ENCODE data around the gene IPO11. TPM values are rescaled to one million over a fixed set of nuclear protein-coding genes. Genes with fewer than 3 reads are reported as not detected.

Gene IPO11
- total and polyA plus RNA-seq, 2 of the 4 experiments (the other 2 are of a cell fraction), result 12.6 to 40.0 TPM

DNA sequence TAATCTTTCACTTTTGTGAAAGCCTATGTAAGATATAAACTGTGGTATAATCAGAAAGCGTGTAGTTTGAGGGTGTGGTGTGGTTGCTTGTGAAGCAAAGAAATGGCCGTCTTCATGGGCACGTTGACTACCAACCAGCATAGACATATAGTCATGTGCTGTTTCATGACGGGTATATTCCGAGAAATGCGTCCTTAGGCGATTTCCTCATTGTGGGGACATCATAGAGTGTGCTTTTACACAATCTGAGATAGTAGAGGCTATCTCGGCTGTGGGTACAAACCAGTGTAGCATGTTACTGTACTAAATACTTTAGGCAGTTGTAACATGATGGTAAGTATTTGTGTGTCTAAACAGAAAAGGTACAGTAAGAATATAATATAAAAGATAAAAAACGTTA lies 86.4 kb downstream of the IPO11 start:
- CTCF ChIA-PET, result no interaction called here
- no peak overlapping the region for H2BK120ac ChIP-seq (ENCODE audit: low read depth, low read length)

More for the DNA sequence above, 86.4 kb downstream of the IPO11 start:
- Histone ChIP-seq H3K4ac (ENCODE audit: low read depth, low read length) (no peak overlapping the region), H3K9ac (ENCODE audit: low read depth, low read length) (no peak overlapping the region), H2BK5ac (ENCODE audit: low read depth, low read length, poor library complexity, severe bottlenecking) (no peak overlapping the region), H4K91ac (ENCODE audit: insufficient read depth, low read depth, low read length) (no peak overlapping the region), H3K56ac (ENCODE audit: extremely low read depth, insufficient read depth, low read length) (no peak overlapping the region), H4K8ac (ENCODE audit: low read depth in 2 of 2, low read length in 2 of 2) (no peak overlapping the region), H2AK5ac (ENCODE audit: low read depth, low read length) (no peak overlapping the region), H3K4me1 (ENCODE audit: control insufficient read depth, insufficient read depth, low read length) (no peaks in the 10 kb centered on the region), H3K4me2 (ENCODE audit: low read depth, low read length) (no peak overlapping the region), H3K9me3 (ENCODE audit: control insufficient read depth, insufficient read depth, low read length) (no peaks in the 10 kb centered on the region), H3K4me3 (ENCODE audit: insufficient read depth, low read depth, low read length) (no peak overlapping the region), H2BK15ac (ENCODE audit: low read depth, low read length) (no peak overlapping the region), H3K9me1 (ENCODE audit: insufficient read depth, low read length) (no peaks in the 10 kb centered on the region), H2AFZ (replicated peaks; ENCODE audit: low read length, poor library complexity) (no peak overlapping the region), H3K36me3 (ENCODE audit: control insufficient read depth, insufficient read depth, low read length) (peaks cover 3% of the 10 kb centered on the region; the same call in 1 of the 2 replicates), H3K27ac (ENCODE audit: insufficient read depth, low read length) (no peak overlapping the region), H3K23ac (ENCODE audit: low read depth, low read length) (no peak overlapping the region), H4K20me1 (ENCODE audit: insufficient read depth, low read length) (no peaks in the 10 kb centered on the region), H3K14ac (replicated peaks; ENCODE audit: low read depth, low read length) (no peak overlapping the region), H3K27me3 (ENCODE audit: control insufficient read depth, insufficient read depth, low read length) (no peaks in the 10 kb centered on the region), H3K18ac (ENCODE audit: low read depth, low read length) (no peak overlapping the region), H2AK9ac (replicated peaks; ENCODE audit: low read depth, low read length, poor library complexity) (no peak overlapping the region), H2BK20ac (ENCODE audit: low read depth, low read length) (no peak overlapping the region), H3K79me1 (ENCODE audit: low read depth in 1 of 2, low read length in 2 of 2) (no peaks in the 10 kb centered on the region; a peak in 1 of 4 replicates), H4K5ac (ENCODE audit: low read depth, low read length) (no peak overlapping the region)
- dilution Hi-C loops (cut with HindIII; ENCODE audit: low sequenced_read_pairs, unreplicated experiment) (no loop called here), in situ Hi-C loops (cut with MboI; ENCODE audit: low sequenced_read_pairs) (no loop called here), intact Hi-C loops (cut with micrococcal nuclease) (no loop called here)
- POLR2A ChIA-PET (ENCODE audit: unreplicated experiment), result no interaction called here
- no CpG with 5 or more reads among the region's 9 CpGs for WGBS, 2 experiments (ENCODE audit: extremely low coverage in 2 of 2, insufficient read length in 1 of 2)
- DNase-seq (no peak), ATAC-seq (ENCODE audit: low read depth) (no peak)
- TF ChIP-seq, protein P1, sequence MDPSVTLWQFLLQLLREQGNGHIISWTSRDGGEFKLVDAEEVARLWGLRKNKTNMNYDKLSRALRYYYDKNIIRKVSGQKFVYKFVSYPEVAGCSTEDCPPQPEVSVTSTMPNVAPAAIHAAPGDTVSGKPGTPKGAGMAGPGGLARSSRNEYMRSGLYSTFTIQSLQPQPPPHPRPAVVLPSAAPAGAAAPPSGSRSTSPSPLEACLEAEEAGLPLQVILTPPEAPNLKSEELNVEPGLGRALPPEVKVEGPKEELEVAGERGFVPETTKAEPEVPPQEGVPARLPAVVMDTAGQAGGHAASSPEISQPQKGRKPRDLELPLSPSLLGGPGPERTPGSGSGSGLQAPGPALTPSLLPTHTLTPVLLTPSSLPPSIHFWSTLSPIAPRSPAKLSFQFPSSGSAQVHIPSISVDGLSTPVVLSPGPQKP (IDR thresholded peaks at IDR 0.05; ENCODE audit: borderline replicate concordance, low read depth, low read length), result no peak
- no peak for TF ChIP-seq CEBPB (IDR thresholded peaks at IDR 0.05; ENCODE audit: low read depth, low read length)
- no peak for TF ChIP-seq NFE2L2 (IDR thresholded peaks at IDR 0.05; ENCODE audit: low read depth, low read length)
- BruUV-seq (replicated peaks), result no TSS peak

All from IMR-90 (cell line).